AG08396 (cell line): Measurements from ENCODE around the gene FAM181A.

Experiments used
- DNase-seq: peaks from one replicate; pipeline ENCODE4 v3.0.0; 2012; ENCODE audit warnings: low spot score, mixed read lengths

FAM181A gene

GRCh38 chr14:93903342-93904184 lies 23.6 kb upstream of the FAM181A start:
- DNase-seq = no peak

- DNase-seq = no peak
These were observed 21.5 kb upstream of the FAM181A start for GRCh38 chr14:93905623-93906022.

DNA sequence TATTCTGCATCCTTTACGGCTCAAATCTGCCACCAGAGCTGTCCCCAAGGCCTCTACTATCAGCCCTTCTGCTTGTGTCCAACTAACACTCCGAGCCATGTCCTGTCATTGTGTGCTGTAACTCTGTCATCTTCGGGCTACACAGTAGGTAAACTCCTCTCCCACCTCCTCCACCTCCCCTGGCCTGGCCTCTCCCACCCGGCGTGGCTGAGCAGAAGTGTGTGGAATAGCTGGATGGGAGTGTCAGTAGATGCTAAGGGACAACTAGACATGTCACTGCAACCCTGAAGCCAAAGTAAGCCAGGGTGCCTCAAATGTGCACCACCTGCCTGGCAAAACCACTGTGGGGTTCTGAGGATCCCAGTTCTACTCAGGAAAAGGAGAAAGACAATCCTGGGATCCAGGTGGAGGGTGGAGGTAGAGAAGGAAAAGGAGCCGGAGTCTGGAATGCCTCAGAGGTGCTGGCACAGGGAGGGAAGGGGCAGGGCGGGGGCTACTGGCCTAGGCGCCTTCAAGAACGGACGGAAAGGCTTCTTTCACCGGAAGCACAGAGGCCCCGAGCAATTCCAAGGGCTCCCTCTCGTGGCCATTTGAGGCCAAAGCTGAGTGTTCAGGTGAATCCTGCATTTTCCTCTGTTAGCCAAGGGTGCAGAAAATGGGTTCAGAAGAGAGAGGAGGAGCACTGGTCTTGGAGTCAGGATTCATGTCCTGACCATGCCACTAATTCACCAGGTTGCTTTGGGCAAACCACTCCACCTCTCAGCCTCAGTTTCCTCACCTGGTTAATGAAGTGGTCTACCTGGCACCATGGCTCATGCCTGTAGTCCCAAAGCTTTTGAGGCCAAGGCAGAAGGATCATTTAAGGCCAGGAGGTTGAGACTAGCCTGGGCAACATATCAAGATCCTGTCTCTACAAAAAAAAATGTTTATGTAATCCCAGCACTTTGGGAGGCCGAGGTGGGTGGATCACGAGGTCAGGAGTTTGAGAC lies 20.5 kb upstream of the FAM181A start:
- DNase-seq = peak; percentile 69

DNA sequence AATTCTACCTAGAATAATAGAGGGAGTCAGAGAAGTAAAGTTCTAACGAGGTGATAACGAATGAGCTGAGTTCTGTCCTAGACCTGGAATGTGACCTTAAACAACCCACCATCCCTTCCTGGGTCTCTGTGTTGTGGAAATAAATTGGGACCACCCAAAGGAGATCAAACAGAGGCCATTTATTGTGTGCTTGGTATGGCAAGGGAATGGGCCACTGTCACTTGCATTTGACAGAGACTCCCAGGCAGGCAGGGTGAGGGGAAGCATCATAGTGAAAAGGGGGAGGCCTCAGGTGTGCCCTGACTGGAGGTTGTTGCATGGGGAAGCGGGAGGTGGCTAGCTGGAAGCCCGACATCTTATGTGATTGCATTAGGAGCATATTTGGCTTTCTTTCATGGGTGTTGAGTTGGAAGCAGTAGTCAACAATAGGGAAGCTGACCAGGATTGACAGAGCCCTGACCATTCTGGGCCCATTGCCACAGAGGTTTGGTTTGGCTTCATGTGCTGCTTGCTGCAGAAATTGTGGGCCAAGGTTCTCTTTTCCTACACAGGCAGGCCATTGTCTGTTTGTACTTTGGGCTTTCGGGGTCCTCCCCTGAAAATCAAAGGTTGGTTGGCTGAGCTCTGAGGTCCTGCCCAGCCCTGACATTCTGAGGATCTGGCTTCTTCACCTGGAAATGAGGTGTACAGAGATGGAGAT lies 17.6 kb upstream of the FAM181A start:
- DNase-seq = no peak

DNA sequence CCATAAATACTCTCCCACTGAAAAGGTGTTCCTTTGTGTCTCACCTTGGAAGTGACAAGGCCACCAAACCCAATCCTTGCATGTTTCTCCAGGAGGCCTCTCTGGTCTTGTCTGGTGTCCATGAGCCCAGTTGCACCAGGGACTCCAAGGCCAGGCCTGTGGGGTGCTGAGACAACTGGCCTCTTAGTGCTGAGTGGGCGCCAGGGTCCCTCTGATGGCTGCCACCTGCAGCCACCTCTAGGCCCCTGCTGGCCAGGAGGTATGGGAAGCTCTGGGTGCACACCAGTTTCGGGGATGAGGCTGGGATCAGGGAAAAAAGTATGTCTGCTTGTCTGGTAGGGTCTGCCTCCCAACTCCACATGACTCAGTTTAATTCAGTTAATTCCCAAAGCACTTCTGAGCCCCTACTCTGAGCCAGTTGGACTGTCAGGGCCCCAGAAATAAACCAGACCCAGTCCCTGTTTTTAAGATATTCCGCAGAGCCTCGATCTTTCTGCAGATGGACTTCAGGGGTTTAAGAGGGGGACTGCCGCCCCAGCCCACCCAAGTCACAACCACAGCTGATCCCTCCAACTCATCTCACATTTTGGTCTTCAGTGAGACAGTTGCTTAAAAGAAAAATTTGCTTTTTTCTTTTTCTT lies 15.0 kb upstream of the FAM181A start:
- DNase-seq = no peak

- DNase-seq = no peak
These were observed 14.4 kb upstream of the FAM181A start for GRCh38 chr14:93912782-93913181.

GRCh38 chr14:93914278-93914677 lies 12.9 kb upstream of the FAM181A start:
- DNase-seq = no peak

- DNase-seq = no peak
These were observed 12.0 kb upstream of the FAM181A start for GRCh38 chr14:93915070-93915705.

DNA sequence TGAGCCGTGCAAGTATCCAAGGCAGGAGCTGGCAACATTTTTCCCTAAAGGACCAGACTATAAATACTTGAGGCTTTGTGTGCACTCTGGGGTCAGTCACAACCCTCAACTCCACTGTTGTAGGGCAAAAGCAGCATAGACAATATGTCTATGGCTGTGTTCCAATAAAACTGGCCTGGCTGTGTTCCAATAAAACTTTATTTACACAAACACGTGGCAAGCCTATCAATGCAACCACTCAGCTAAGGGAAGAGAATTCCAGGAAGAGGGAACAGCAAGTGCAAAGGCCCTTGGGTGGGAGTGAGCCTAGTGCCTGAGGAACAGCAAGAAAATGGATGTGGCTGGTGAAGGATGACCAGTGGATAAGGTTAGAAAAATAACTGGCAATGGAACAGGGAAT lies 11.3 kb upstream of the FAM181A start:
- DNase-seq = no peak

- DNase-seq = no peak
These were observed 10.6 kb upstream of the FAM181A start for GRCh38 chr14:93916498-93916897.

GRCh38 chr14:93917141-93917540 lies 10.0 kb upstream of the FAM181A start:
- DNase-seq = no peak

GRCh38 chr14:93921001-93921806 lies 5.9 kb upstream of the FAM181A start:
- DNase-seq = no peak

DNA sequence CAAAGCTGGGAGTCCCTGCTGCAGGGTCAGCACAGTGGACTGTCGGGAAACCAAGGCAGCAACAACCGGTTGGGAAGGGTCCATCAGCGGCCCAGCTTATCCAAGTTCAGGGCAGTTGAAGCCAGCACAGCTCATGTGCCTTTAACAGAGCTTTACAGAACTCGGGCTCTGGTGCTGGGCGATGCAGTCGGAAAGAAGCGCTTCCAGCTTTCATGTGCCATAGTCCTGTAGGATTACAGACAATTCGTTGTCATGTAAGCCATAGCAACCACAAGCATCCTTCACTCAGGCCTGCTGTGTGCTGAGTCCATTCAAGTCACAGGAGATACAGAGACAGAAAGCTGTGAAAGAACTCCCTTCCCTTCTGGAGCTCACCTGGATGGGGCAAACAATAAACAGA lies 3.5 kb upstream of the FAM181A start:
- no peak for DNase-seq

DNA sequence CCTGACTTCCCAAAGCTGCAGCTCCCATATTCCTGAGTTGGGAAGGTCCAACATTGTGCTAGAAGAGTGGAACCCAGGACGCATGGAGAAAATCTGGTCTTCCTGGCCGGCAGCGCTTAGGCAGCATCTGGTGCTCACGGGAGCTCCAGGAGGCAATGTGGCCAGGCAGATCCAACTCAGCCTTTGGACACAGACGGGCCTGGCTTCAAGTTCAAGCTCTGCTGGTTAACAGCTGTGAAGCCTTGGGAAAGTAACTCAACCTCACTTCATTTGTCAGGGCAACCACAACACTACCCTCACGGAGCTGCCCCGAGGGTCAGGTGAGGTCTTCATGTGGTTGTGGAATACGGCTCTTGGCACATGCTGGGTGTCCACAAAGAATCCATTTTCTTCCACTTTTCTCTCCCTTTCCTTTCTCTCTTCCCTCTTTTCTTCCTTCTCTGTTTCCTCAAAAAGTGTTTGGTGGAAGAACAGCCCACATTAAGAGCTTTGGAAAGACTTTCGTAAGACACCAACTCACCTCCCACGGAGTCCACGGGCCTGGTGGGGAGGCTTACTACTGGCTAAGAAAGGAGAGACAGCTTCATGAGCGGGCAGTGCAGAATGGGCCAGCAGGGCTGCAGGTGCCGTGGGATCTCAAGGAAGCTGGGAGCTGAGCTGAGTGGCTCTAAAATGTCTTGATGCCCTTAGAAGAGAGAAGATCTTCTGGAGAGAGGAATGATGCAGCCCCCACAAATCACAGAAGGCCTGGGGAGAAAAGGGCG lies 2.4 kb upstream of the FAM181A start:
- no peak for DNase-seq

DNA sequence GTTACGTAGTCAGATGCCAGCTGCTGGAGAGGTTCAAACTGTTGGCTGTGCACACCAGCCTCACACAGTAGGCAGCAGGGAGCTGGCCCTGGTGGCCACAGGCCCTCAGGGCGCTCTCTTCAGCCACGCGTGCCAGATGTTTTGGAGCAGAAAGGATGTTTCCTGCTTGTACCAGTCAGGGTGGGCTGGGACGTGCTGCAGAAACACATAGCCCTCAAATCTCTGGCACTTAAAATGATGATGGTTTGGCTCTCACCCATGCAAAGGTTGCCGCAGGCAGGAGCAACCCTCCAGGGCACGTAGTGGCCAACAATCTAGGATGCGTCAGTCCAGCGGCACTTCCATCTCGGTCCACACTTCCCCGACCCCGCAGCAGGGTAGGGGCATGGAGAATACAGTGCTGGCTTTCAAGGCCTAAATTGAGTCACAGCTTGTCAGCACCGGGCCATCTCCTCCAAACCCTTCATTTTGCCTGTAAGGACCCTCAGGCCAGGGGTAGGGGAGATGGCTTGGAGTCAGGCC lies 1.7 kb upstream of the FAM181A start:
- no peak for DNase-seq

GRCh38 chr14:93926245-93926872 lies 785 bp upstream of the FAM181A start:
- no peak for DNase-seq

DNA sequence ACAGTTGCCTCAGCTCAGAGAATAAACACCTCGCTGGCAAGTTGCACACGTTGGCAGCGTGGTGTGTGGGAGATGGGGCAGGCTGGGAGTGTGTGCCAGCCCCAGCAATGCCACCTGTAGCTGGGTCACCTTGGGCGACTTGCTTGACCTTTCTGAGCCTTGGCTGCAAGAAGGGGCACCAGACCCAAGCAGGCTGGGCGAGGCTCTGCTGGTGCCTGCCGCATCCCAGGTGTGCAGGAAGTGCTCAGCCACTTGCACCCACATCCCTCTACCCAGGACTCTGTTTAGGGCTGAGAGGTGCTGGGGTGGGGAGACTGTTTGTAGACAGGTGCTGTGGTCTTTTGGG lies 629 bp downstream of the FAM181A start:
- no peak for DNase-seq

GRCh38 chr14:93928184-93929047 lies 1.3 kb downstream of the FAM181A start:
- no peak for DNase-seq
